IMR-90 (cell line): ENCODE measurements around the gene KCNN3. TPM values are rescaled to one million over a fixed set of nuclear protein-coding genes. Genes with fewer than 3 reads are reported as not detected.

Source experiments
- ATAC-seq: fragments of 200-7000 bp; cut with Tn5 transposase; 2 replicates; pipeline ENCODE4 v1.9.1; 2020; ENCODE audit warnings: low read depth, mild to moderate bottlenecking, moderate library complexity
- BruUV-seq: library from RNA; stranded (reverse); fragments of 400-500 nt; replicated peaks from 2 replicates; lab custom pipeline; 2021; lab: Mats Ljungman, UMichigan
- CTCF ChIA-PET: fragments of 300-600 bp; formaldehyde crosslinking; extraction: SDS; loops from one replicate; lab custom pipeline; 2021; ENCODE audit warnings: antibody characterized with exemption; lab: Yijun Ruan, JAX
- POLR2A ChIA-PET: fragments of 300-600 bp; sonication (Branson Sonifier 250); formaldehyde crosslinking; loops from one replicate; lab custom pipeline; 2022; ENCODE audit warnings: antibody characterized with exemption; ENCODE audit not compliant: unreplicated experiment; lab: Charles Lee
- DNase-seq: peaks from one replicate; pipeline ENCODE4 v3.0.0; 2013
- H2AFZ ChIP-seq: replicated peaks from 2 replicates; pipeline ENCODE3; 2013; ENCODE audit warnings: low read length, mild to moderate bottlenecking; ENCODE audit not compliant: poor library complexity
- H2AK5ac ChIP-seq: 2 replicates; pipeline ENCODE4 v1.6.1; 2013; ENCODE audit warnings: low read depth, low read length, inconsistent platforms
- H2AK9ac ChIP-seq: replicated peaks from 2 replicates; pipeline ENCODE3; 2013; ENCODE audit warnings: mild to moderate bottlenecking, low read depth, low read length, moderate library complexity; ENCODE audit not compliant: poor library complexity
- H2BK120ac ChIP-seq: 2 replicates; pipeline ENCODE4 v1.6.1; 2013; ENCODE audit warnings: low read depth, low read length, inconsistent platforms
- H2BK15ac ChIP-seq: 3 replicates; pipeline ENCODE4 v1.6.1; 2013; ENCODE audit warnings: low read depth, low read length, inconsistent platforms
- H2BK20ac ChIP-seq: 2 replicates; pipeline ENCODE4 v1.6.1; 2013; ENCODE audit warnings: low read depth, mild to moderate bottlenecking, inconsistent platforms, low read length, moderate library complexity
- H2BK5ac ChIP-seq: 2 replicates; pipeline ENCODE4 v1.6.1; 2013; ENCODE audit warnings: mild to moderate bottlenecking, low read depth, low read length, inconsistent platforms; ENCODE audit not compliant: poor library complexity, severe bottlenecking
- H3K14ac ChIP-seq: replicated peaks from 2 replicates; pipeline ENCODE4 v1.6.1; 2013; ENCODE audit warnings: low read depth, low read length, inconsistent platforms
- H3K18ac ChIP-seq: 2 replicates; pipeline ENCODE4 v1.6.1; 2013; ENCODE audit warnings: low read depth, low read length, control low read depth
- H3K23ac ChIP-seq: 2 replicates; pipeline ENCODE4 v1.6.1; 2013; ENCODE audit warnings: low read depth, low read length, inconsistent platforms
- H3K27ac ChIP-seq: 2 replicates; pipeline ENCODE4 v1.5.1; 2013; ENCODE audit warnings: mild to moderate bottlenecking, control low read depth, low read length; ENCODE audit not compliant: insufficient read depth
- H3K27me3 ChIP-seq: 2 replicates; pipeline ENCODE4 v1.6.1; 2013; ENCODE audit warnings: low read length; ENCODE audit not compliant: control insufficient read depth, insufficient read depth
- H3K36me3 ChIP-seq: 2 replicates; pipeline ENCODE4 v1.6.1; 2013; ENCODE audit warnings: low read length, mixed read lengths; ENCODE audit not compliant: control insufficient read depth, insufficient read depth
- H3K4ac ChIP-seq: 2 replicates; pipeline ENCODE4 v1.6.1; 2013; ENCODE audit warnings: low read depth, low read length, inconsistent platforms
- H3K4me1 ChIP-seq: 2 replicates; pipeline ENCODE4 v1.6.1; 2013; ENCODE audit warnings: low read length, mixed read lengths; ENCODE audit not compliant: control insufficient read depth, insufficient read depth
- H3K4me2 ChIP-seq: 2 replicates; pipeline ENCODE4 v1.6.1; 2013; ENCODE audit warnings: low read depth, mild to moderate bottlenecking, control low read depth, low read length, moderate library complexity
- H3K4me3 ChIP-seq: 2 replicates; pipeline ENCODE4 v1.5.1; 2013; ENCODE audit warnings: low read depth, mild to moderate bottlenecking, control low read depth, low read length, moderate library complexity; ENCODE audit not compliant: insufficient read depth
- H3K56ac ChIP-seq: 2 replicates; pipeline ENCODE4 v1.6.1; 2013; ENCODE audit warnings: low read length, inconsistent platforms; ENCODE audit not compliant: insufficient read depth; ENCODE audit errors: extremely low read depth
- H3K79me1 ChIP-seq, 2 experiments: 2 replicates each; pipeline ENCODE4 v1.6.1; 2013; ENCODE audit warnings: low read length in 2 of 2, inconsistent platforms in 1 of 2, low read depth in 1 of 2
- H3K9ac ChIP-seq: 2 replicates; pipeline ENCODE4 v1.6.1; 2013; ENCODE audit warnings: low read depth, low read length, control low read depth
- H3K9me1 ChIP-seq: 2 replicates; pipeline ENCODE4 v1.6.1; 2013; ENCODE audit warnings: low read length, inconsistent platforms; ENCODE audit not compliant: insufficient read depth
- H3K9me3 ChIP-seq: 2 replicates; pipeline ENCODE4 v1.6.1; 2013; ENCODE audit warnings: low read length; ENCODE audit not compliant: control insufficient read depth, insufficient read depth
- H4K20me1 ChIP-seq: 2 replicates; pipeline ENCODE4 v1.6.1; 2013; ENCODE audit warnings: low read length, inconsistent platforms; ENCODE audit not compliant: insufficient read depth
- H4K5ac ChIP-seq: 2 replicates; pipeline ENCODE4 v1.6.1; 2013; ENCODE audit warnings: mild to moderate bottlenecking, low read depth, low read length, control low read depth
- H4K8ac ChIP-seq, 2 experiments: 2 replicates each; pipeline ENCODE4 v1.6.1; 2013; ENCODE audit warnings: low read depth in 2 of 2, low read length in 2 of 2, control low read depth in 1 of 2, inconsistent platforms in 1 of 2
- H4K91ac ChIP-seq: 2 replicates; pipeline ENCODE4 v1.6.1; 2013; ENCODE audit warnings: low read depth, low read length, inconsistent platforms; ENCODE audit not compliant: insufficient read depth
- BHLHE40 ChIP-seq: fragments of 150-350 bp; IDR thresholded peaks from 2 replicates; pipeline ENCODE4 v1.6.1; 2016; ENCODE audit warnings: mild to moderate bottlenecking, low read depth, low read length
- CEBPB ChIP-seq: IDR thresholded peaks from 2 replicates; pipeline ENCODE4 v1.6.1; 2012; ENCODE audit warnings: low read depth, low read length, improper control_type of control experiment
- CTCF ChIP-seq: conservative IDR thresholded peaks from 2 replicates; pipeline ENCODE4 v1.5.1; 2012; ENCODE audit warnings: mild to moderate bottlenecking, low read depth, low read length, improper control_type of control experiment
- ELK1 ChIP-seq: fragments of 150-350 bp; IDR thresholded peaks from 2 replicates; pipeline ENCODE4 v1.6.1; 2016; ENCODE audit warnings: low read depth, mild to moderate bottlenecking, low read length, moderate library complexity, borderline replicate concordance
- FOS ChIP-seq: fragments of 150-350 bp; IDR thresholded peaks from 2 replicates; pipeline ENCODE4 v1.6.1; 2016; ENCODE audit warnings: low read depth, low read length
- MAFK ChIP-seq: IDR thresholded peaks from 2 replicates; pipeline ENCODE4 v1.6.1; 2012; ENCODE audit warnings: low read depth, low read length, improper control_type of control experiment
- MAZ ChIP-seq: IDR thresholded peaks from 2 replicates; pipeline ENCODE4 v1.6.1; 2012; ENCODE audit warnings: low read depth, mild to moderate bottlenecking, low read length, improper control_type of control experiment, moderate library complexity, borderline replicate concordance
- MXI1 ChIP-seq: IDR thresholded peaks from 2 replicates; pipeline ENCODE4 v1.6.1; 2012; ENCODE audit warnings: low read depth, mild to moderate bottlenecking, low read length, moderate library complexity, borderline replicate concordance
- NFE2L2 ChIP-seq: fragments of 150-350 bp; IDR thresholded peaks from 2 replicates; pipeline ENCODE4 v1.6.1; 2016; ENCODE audit warnings: low read depth, mild to moderate bottlenecking, low read length
- POLR2A ChIP-seq: IDR thresholded peaks from 2 replicates; pipeline ENCODE4 v1.6.1; 2012; ENCODE audit warnings: mild to moderate bottlenecking, low read depth, low read length
- RAD21 ChIP-seq: IDR thresholded peaks from 2 replicates; pipeline ENCODE4 v1.6.1; 2012; ENCODE audit warnings: low read length, improper control_type of control experiment
- RFX5 ChIP-seq: IDR thresholded peaks from 2 replicates; pipeline ENCODE4 v1.8.0; 2012; ENCODE audit warnings: low read depth, mild to moderate bottlenecking, low read length, moderate library complexity
- SMC3 ChIP-seq: fragments of 150-350 bp; IDR thresholded peaks from 2 replicates; pipeline ENCODE4 v1.6.1; 2016; ENCODE audit warnings: low read depth, mild to moderate bottlenecking, antibody characterized with exemption, low read length, moderate library complexity
- USF2 ChIP-seq: fragments of 150-350 bp; IDR thresholded peaks from 2 replicates; pipeline ENCODE4 v1.6.1; 2017; ENCODE audit warnings: mild to moderate bottlenecking, antibody characterized with exemption, low read length, low read depth
- WGBS, 2 experiments: methylation state at CpG; one replicate each; pipeline versions ENCODE4 v1.1.5 to v1.1.7; 2013; ENCODE audit warnings: missing lambda C conversion rate in 2 of 2; ENCODE audit not compliant: insufficient read length in 1 of 2; ENCODE audit errors: extremely low coverage in 2 of 2; 5-methylcytosine and 5-hydroxymethylcytosine counted together
- dilution Hi-C: fragments of 300-500 bp; cut with HindIII; formaldehyde crosslinking; loops from one replicate; pipeline ENCODE4 v1.14.3; 2018; ENCODE audit warnings: low sequenced_read_pairs; ENCODE audit not compliant: unreplicated experiment
- in situ Hi-C: fragments of 300-500 bp; cut with MboI; formaldehyde crosslinking; loops from 3 replicates; pipeline ENCODE4 v1.14.3; 2019; ENCODE audit warnings: low sequenced_read_pairs, inconsistent platforms, mixed read lengths
- intact Hi-C: fragments of 100-400 bp; cut with micrococcal nuclease; formaldehyde crosslinking; loops from 2 replicates; pipeline ENCODE4 v1.10.0; 2022
- polyA plus RNA-seq, 3 experiments: library from polyadenylated mRNA; depleted of rRNA; stranded (reverse); fragments of >200 nt; gene quantifications; 2 replicates each; pipeline ENCODE4 v1.2.3, GENCODE V29; 2012; ENCODE audit warnings: low replicate concordance in 1 of 3
- total RNA-seq: library from RNA; depleted of rRNA; stranded (reverse); fragments of >200 nt; gene quantifications from 2 replicates; pipeline ENCODE4 v1.2.3, GENCODE V29; 2012

KCNN3 gene
- total and polyA plus RNA-seq, 2 of the 4 experiments (the other 2 are of a cell fraction) = 0.02 TPM; not detected in 1

- Histone ChIP-seq H3K18ac (no peak overlapping the region), H2AK9ac (no peak overlapping the region), H3K36me3 (no peaks in the 10 kb centered on the region), H3K27me3 (peaks cover 53% of the 10 kb centered on the region), H2BK20ac (no peak overlapping the region), H2BK15ac (no peak overlapping the region), H3K9me3 (no peaks in the 10 kb centered on the region), H4K5ac (no peak overlapping the region), H3K27ac (no peak overlapping the region), H3K4me1 (peaks cover 4% of the 10 kb centered on the region; the same call in 1 of the 2 replicates), H3K79me1 (no peaks in the 10 kb centered on the region), H2BK5ac (no peak overlapping the region), H2AK5ac (no peak overlapping the region), H3K4ac (no peak overlapping the region), H3K56ac (no peak overlapping the region), H3K4me3 (no peak overlapping the region), H3K23ac (no peak overlapping the region), H4K20me1 (no peaks in the 10 kb centered on the region), H4K91ac (no peak overlapping the region), H2AFZ (no peak overlapping the region), H2BK120ac (no peak overlapping the region), H3K4me2 (no peak overlapping the region), H4K8ac (no peak overlapping the region), H3K9me1 (no peaks in the 10 kb centered on the region), H3K14ac (no peak overlapping the region), H3K9ac (no peak overlapping the region)
- in situ Hi-C loops = no loop called here
- WGBS, 2 experiments = 14% methylated on average over 1 of the region's 9 CpGs; no CpG with 5 or more reads in 1 of the 2 experiments
- BruUV-seq = no TSS peak
- DNase-seq = peak; percentile 72
- CTCF ChIA-PET = no interaction called here
- dilution Hi-C loops = no loop called here
- peak; percentile 69 for ATAC-seq
- POLR2A ChIA-PET = no interaction called here
- intact Hi-C loops = loop anchor here (5.0 to 10.0 kb wide), 2 partner anchors 73 to 95 kb away; no protein-coding TSS in a partner anchor
- TF ChIP-seq RFX5 (no peak), CTCF (no peak), FOS (no peak), CEBPB (no peak), NFE2L2 (no peak), MAFK (no peak), MXI1 (no peak), POLR2A (no peak), RAD21 (no peak), SMC3 (no peak), ELK1 (no peak), MAZ (no peak), BHLHE40 (no peak), USF2 (no peak)
Measured at GRCh38 chr1:154767315-154768240, 102.5 kb downstream of the KCNN3 start.
